ENCODE data around the gene IL22RA1. TPM values are rescaled to one million over a fixed set of nuclear protein-coding genes. Genes with fewer than 3 reads are reported as not detected.

The IL22RA1 gene
- total and polyA plus RNA-seq, 9 of the 15 experiments (the other 6 are each of a cell fraction or from before 2014, with no cell fraction given) = not detected

DNA sequence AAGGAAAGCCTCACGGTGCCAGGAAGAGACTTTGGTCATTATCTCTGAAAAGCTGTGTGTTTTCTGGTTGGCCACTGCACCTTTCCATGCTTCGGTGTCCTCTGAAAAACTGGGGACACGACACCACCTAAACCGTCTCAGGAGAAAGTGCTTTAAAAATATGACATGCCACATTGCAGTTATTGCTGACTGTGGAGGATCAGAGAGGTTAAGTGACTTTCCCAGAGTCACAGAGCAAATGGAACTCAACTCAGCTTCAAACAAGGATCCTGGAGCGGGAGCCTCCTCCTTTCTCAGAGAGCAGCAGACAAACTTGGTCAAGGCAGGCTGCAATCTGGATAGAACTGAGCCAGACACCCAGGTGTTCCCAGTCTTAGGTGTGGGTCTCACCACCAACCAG lies 44.8 kb downstream of the IL22RA1 start (continued):
- no peak for TF ChIP-seq ZNF224 (CRISPR knock-in tag; IDR thresholded peaks at IDR 0.05)
- TF ChIP-seq ZKSCAN8 (CRISPR knock-in tag; IDR thresholded peaks at IDR 0.05) = no peak
- TF ChIP-seq NR2C1 (IDR thresholded peaks at IDR 0.05) = no peak
- TF ChIP-seq NR2C1 (tag; IDR thresholded peaks at IDR 0.05) = no peak
- TF ChIP-seq FIP1L1 (IDR thresholded peaks at IDR 0.05; ENCODE audit: low read depth, low read length, poor library complexity, severe bottlenecking) = no peak
- no peak for TF ChIP-seq ZNF318 (IDR thresholded peaks at IDR 0.05; ENCODE audit: borderline replicate concordance in 1 of 2, low read depth in 1 of 2)
- TF ChIP-seq ZFP36 (IDR thresholded peaks at IDR 0.05; ENCODE audit: low read depth, low read length, partially characterized antibody) = peak; percentile 88
- peak; percentile 67 for TF ChIP-seq BCOR (IDR thresholded peaks at IDR 0.05)
- TF ChIP-seq, protein P1, sequence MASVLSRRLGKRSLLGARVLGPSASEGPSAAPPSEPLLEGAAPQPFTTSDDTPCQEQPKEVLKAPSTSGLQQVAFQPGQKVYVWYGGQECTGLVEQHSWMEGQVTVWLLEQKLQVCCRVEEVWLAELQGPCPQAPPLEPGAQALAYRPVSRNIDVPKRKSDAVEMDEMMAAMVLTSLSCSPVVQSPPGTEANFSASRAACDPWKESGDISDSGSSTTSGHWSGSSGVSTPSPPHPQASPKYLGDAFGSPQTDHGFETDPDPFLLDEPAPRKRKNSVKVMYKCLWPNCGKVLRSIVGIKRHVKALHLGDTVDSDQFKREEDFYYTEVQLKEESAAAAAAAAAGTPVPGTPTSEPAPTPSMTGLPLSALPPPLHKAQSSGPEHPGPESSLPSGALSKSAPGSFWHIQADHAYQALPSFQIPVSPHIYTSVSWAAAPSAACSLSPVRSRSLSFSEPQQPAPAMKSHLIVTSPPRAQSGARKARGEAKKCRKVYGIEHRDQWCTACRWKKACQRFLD (CRISPR knock-in tag; IDR thresholded peaks at IDR 0.05) = no peak
- no peak for TF ChIP-seq ZNF431 (CRISPR knock-in tag; IDR thresholded peaks at IDR 0.05)
- TF ChIP-seq, protein P2, sequence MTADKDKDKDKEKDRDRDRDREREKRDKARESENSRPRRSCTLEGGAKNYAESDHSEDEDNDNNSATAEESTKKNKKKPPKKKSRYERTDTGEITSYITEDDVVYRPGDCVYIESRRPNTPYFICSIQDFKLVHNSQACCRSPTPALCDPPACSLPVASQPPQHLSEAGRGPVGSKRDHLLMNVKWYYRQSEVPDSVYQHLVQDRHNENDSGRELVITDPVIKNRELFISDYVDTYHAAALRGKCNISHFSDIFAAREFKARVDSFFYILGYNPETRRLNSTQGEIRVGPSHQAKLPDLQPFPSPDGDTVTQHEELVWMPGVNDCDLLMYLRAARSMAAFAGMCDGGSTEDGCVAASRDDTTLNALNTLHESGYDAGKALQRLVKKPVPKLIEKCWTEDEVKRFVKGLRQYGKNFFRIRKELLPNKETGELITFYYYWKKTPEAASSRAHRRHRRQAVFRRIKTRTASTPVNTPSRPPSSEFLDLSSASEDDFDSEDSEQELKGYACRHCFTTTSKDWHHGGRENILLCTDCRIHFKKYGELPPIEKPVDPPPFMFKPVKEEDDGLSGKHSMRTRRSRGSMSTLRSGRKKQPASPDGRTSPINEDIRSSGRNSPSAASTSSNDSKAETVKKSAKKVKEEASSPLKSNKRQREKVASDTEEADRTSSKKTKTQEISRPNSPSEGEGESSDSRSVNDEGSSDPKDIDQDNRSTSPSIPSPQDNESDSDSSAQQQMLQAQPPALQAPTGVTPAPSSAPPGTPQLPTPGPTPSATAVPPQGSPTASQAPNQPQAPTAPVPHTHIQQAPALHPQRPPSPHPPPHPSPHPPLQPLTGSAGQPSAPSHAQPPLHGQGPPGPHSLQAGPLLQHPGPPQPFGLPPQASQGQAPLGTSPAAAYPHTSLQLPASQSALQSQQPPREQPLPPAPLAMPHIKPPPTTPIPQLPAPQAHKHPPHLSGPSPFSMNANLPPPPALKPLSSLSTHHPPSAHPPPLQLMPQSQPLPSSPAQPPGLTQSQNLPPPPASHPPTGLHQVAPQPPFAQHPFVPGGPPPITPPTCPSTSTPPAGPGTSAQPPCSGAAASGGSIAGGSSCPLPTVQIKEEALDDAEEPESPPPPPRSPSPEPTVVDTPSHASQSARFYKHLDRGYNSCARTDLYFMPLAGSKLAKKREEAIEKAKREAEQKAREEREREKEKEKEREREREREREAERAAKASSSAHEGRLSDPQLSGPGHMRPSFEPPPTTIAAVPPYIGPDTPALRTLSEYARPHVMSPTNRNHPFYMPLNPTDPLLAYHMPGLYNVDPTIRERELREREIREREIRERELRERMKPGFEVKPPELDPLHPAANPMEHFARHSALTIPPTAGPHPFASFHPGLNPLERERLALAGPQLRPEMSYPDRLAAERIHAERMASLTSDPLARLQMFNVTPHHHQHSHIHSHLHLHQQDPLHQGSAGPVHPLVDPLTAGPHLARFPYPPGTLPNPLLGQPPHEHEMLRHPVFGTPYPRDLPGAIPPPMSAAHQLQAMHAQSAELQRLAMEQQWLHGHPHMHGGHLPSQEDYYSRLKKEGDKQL (CRISPR knock-in tag; IDR thresholded peaks at IDR 0.05; ENCODE audit: borderline replicate concordance) = no peak

Measured in K562 (cell line).